Breast epithelium (tissue), 4 donors: ENCODE measurements around the gene DYNC1H1. TPM values are rescaled to one million over a fixed set of nuclear protein-coding genes. Genes with fewer than 3 reads are reported as not detected.

Source experiments
- DNase-seq, 2 donors: peaks; one replicate each; pipeline ENCODE4 v3.0.0-alpha.2; 2019; ENCODE audit warnings: low spot score in 2 of 2
- H3K27ac ChIP-seq, 2 donors: fragments of 200-600 bp; sonication (generic) in 1 of 2; one replicate each; pipeline ENCODE4 v1.5.1; 2016 to 2019; ENCODE audit warnings: mild to moderate bottlenecking in 1 of 2
- H3K27me3 ChIP-seq, 2 donors: fragments of 200-600 bp; sonication (generic) in 1 of 2; one replicate each; pipeline versions ENCODE4 v1.5.1 to v1.6.0; 2017 to 2019; ENCODE audit warnings: control low read depth in 1 of 2, mild to moderate bottlenecking in 1 of 2
- H3K36me3 ChIP-seq: fragments of 200-600 bp; one replicate; pipeline ENCODE4 v1.5.1; 2019
- H3K4me1 ChIP-seq, 2 donors: fragments of 200-600 bp; sonication (generic); one replicate each; pipeline ENCODE4 v1.5.1; 2016 to 2019; ENCODE audit warnings: control low read depth in 1 of 2
- H3K4me3 ChIP-seq, 3 donors: fragments of 200-600 bp; sonication (generic); 1 replicate in 2 of 3; 2 replicates in 1 of 3; pipeline ENCODE4 v1.5.1; 2016 to 2019; ENCODE audit warnings: mild to moderate bottlenecking in 3 of 3, moderate library complexity in 2 of 3
- H3K9me3 ChIP-seq, 2 donors: fragments of 200-600 bp; sonication (generic) in 1 of 2; one replicate each; pipeline ENCODE4 v1.5.1; 2016 to 2019; ENCODE audit warnings: control low read depth in 1 of 2
- POLR2A ChIP-seq: fragments of 450-650 bp; IDR thresholded peaks from one replicate; pipeline ENCODE4 v1.6.1; 2016; ENCODE audit warnings: antibody characterized with exemption, mild to moderate bottlenecking, moderate library complexity
- POLR2AphosphoS5 ChIP-seq, 3 donors: sonication (generic); formaldehyde crosslinking; IDR thresholded peaks; one replicate each; pipeline ENCODE4 v1.6.1; 2017; ENCODE audit warnings: antibody characterized with exemption in 3 of 3
- intact Hi-C: fragments of 100-400 bp; cut with DNase I; formaldehyde crosslinking; loops from one replicate; pipeline ENCODE4 v1.15.1; 2023; ENCODE audit warnings: low total_unique reads
- total RNA-seq, 3 donors: library from RNA; depleted of rRNA; stranded (reverse); fragments of >200 nt; gene quantifications; one replicate each; pipeline ENCODE4 v1.1.0, GENCODE V29; 2016
- TF ChIP-seq, protein P1 (sequence below), 3 donors: fragments of 450-650 bp; IDR thresholded peaks; one replicate each; pipeline ENCODE4 v1.5.1; 2016 to 2017; ENCODE audit warnings: antibody characterized with exemption in 3 of 3, mild to moderate bottlenecking in 3 of 3, moderate library complexity in 3 of 3

Gene DYNC1H1
- total RNA-seq, 3 donors from 2014 or later, result 355 to 424 (median 391) TPM

DNA sequence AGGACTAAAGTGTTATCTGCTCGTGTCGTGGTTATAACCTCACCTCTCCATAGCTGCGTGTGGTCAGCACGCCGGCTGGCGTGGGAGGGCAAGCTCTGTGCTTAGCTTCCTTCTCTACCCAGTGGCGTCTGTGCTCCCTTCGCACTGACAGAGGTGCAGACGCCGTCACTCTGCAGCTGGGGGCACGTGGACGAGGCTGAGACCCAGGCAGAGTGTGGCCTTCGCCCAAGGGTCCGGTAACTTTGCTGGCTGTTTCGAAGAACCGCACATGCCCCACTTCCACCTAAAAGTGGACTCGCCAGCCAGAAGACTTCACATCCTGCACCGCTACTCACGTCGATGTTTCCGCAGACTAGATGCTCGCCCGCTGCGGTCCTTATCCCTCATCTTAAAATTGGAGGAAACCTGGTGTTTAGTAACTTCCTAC, 35.9 kb upstream of the DYNC1H1 start:
- intact Hi-C loops, result no loop called here
- Histone ChIP-seq H3K27ac (peak overlapping the region; percentile 43 to 71), H3K27me3 (no peaks in the 10 kb centered on the region), H3K36me3 (no peaks in the 10 kb centered on the region), H3K4me1 (no peaks in the 10 kb centered on the region), H3K4me3 (no peak overlapping the region), H3K9me3 (no peaks in the 10 kb centered on the region)
- no peak for DNase-seq
- TF ChIP-seq, protein P1, sequence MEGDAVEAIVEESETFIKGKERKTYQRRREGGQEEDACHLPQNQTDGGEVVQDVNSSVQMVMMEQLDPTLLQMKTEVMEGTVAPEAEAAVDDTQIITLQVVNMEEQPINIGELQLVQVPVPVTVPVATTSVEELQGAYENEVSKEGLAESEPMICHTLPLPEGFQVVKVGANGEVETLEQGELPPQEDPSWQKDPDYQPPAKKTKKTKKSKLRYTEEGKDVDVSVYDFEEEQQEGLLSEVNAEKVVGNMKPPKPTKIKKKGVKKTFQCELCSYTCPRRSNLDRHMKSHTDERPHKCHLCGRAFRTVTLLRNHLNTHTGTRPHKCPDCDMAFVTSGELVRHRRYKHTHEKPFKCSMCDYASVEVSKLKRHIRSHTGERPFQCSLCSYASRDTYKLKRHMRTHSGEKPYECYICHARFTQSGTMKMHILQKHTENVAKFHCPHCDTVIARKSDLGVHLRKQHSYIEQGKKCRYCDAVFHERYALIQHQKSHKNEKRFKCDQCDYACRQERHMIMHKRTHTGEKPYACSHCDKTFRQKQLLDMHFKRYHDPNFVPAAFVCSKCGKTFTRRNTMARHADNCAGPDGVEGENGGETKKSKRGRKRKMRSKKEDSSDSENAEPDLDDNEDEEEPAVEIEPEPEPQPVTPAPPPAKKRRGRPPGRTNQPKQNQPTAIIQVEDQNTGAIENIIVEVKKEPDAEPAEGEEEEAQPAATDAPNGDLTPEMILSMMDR (IDR thresholded peaks at IDR 0.05), result no peak
- no peak for TF ChIP-seq POLR2AphosphoS5 (IDR thresholded peaks at IDR 0.05)
- TF ChIP-seq POLR2A, result no peak

DNA sequence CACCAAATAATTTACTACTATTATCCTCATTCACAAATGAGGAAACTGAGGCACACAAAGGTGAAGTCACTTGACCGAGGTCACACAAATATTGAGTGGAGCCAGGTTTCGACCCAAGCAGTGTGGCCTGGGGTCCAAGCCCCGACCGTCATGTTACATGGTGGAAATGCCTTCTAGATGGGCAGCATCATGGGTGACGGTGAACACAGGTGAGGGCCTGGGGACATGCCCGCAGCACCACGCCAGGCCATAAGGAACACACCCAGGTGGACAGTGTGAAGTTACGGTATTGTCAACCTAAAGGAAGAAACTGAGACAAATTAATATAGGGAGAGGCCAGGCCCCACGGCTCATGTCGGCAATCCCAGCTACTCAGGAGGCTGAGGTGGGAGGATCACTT, 35.3 kb upstream of the DYNC1H1 start:
- H3K27me3 ChIP-seq, result no peaks in the 10 kb centered on the region
- no peaks in the 10 kb centered on the region for H3K36me3 ChIP-seq
- no peak for DNase-seq
- H3K4me1 ChIP-seq, result no peaks in the 10 kb centered on the region
- peak overlapping the region; percentile 43 to 71 for H3K27ac ChIP-seq
- no peaks in the 10 kb centered on the region for H3K9me3 ChIP-seq
- intact Hi-C loops, result no loop called here
- H3K4me3 ChIP-seq, result no peak overlapping the region
- TF ChIP-seq POLR2A (no peak), POLR2AphosphoS5 (IDR thresholded peaks at IDR 0.05) (no peak)
- TF ChIP-seq, protein P1 (IDR thresholded peaks at IDR 0.05), result no peak

DNA sequence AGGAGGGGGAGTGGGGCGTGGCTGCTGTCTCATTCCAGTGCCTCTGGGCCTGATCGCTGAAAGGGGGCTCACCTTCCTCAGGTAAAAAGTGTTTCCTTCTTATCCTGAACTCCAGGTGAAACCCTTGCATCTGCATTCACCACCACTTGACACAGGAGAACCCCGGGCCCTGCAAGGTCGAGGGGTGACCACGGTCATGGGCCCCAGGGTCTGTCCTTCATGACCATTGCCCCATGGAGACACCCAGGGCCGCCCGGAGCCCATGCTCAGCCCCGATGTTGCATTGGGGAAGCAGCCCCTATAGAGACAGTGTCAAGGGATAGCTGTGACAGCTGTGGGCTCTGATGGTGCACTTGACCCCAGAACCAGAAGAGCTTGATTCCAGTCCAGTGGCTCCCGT, 34.4 kb upstream of the DYNC1H1 start:
- no peaks in the 10 kb centered on the region for H3K9me3 ChIP-seq
- TF ChIP-seq, protein P1 (IDR thresholded peaks at IDR 0.05), result no peak
- no peak for TF ChIP-seq POLR2AphosphoS5 (IDR thresholded peaks at IDR 0.05)
- no peak overlapping the region for H3K4me3 ChIP-seq
- H3K36me3 ChIP-seq, result no peaks in the 10 kb centered on the region
- no peaks in the 10 kb centered on the region for H3K4me1 ChIP-seq
- no peak for DNase-seq
- intact Hi-C loops, result no loop called here
- H3K27ac ChIP-seq, result peak overlapping the region in 1 of 2 donors; percentile 0
- H3K27me3 ChIP-seq, result no peaks in the 10 kb centered on the region

DNA sequence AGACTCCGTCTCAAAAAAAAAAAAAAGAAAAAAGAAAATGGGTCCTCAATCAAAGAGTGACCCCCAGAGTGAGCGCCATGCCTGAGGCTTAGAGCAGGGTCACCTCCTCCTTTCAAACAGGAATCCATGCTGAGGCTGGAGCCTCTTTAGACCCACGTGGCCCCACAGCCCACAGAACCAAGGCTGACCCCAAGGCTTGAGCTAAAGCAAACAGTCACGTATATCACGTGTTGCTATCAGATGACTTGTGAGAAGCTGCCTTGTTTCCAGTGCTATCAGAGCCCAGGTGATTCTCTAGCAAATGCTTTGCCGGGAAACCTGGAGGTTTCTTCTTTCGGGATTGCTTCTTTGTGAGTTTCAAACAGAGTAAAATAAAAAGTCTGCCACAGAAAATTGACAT, 31.7 kb upstream of the DYNC1H1 start:
- H3K9me3 ChIP-seq, result no peaks in the 10 kb centered on the region
- DNase-seq, result no peak
- no peaks in the 10 kb centered on the region for H3K27me3 ChIP-seq
- no peaks in the 10 kb centered on the region for H3K36me3 ChIP-seq
- H3K4me3 ChIP-seq, result no peak overlapping the region
- no peaks in the 10 kb centered on the region for H3K4me1 ChIP-seq
- intact Hi-C loops, result no loop called here
- H3K27ac ChIP-seq, result peak overlapping the region in 1 of 2 donors; percentile 43
- TF ChIP-seq, protein P1 (IDR thresholded peaks at IDR 0.05), result no peak
- TF ChIP-seq POLR2AphosphoS5 (IDR thresholded peaks at IDR 0.05) (no peak), POLR2A (no peak)

DNA sequence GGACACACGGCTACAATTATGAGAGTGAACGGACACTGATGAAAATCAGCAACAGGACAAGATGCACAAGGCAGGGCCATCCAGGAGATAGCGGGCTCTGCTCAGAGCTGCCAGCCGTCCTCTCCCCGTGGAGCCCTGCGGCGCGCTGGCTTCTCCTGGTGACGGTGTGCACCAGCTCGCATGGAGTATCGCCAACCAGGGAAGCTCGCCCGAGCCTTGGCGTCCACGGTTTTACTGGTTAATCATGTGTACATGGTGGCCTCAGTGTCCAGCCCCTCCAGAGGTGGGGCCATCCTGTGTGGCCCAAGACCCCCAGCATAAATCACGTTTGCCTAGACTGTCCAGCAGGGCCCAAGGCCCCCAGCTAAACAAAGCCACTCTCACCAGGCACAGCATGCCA, 31.2 kb upstream of the DYNC1H1 start:
- Histone ChIP-seq H3K9me3 (no peaks in the 10 kb centered on the region), H3K4me3 (no peak overlapping the region), H3K36me3 (no peaks in the 10 kb centered on the region), H3K27ac (peak overlapping the region in 1 of 2 donors; percentile 43), H3K27me3 (peaks cover 0 to 2% of the 10 kb centered on the region in 2 donors), H3K4me1 (no peaks in the 10 kb centered on the region)
- no peak for DNase-seq
- TF ChIP-seq, protein P1 (IDR thresholded peaks at IDR 0.05), result no peak
- TF ChIP-seq POLR2AphosphoS5 (IDR thresholded peaks at IDR 0.05) (no peak), POLR2A (no peak)
- intact Hi-C loops, result no loop called here
